Subcutaneous adipose tissue (tissue), 4 donors: ENCODE data around the gene AMBP. TPM values are rescaled to one million over a fixed set of nuclear protein-coding genes. Genes with fewer than 3 reads are reported as not detected.

Experiments used
- total RNA-seq, 4 donors: library from RNA; depleted of rRNA; stranded (reverse); fragments of >200 nt; gene quantifications; one replicate each; pipeline ENCODE4 v1.1.0, GENCODE V29; 2016
- TF ChIP-seq, protein P1 (sequence below): fragments of 450-650 bp; IDR thresholded peaks from one replicate; pipeline ENCODE4 v1.5.1; 2016; ENCODE audit warnings: low read depth, mild to moderate bottlenecking, control low read depth, antibody characterized with exemption, moderate library complexity

Gene AMBP
- total RNA-seq = not detected

DNA sequence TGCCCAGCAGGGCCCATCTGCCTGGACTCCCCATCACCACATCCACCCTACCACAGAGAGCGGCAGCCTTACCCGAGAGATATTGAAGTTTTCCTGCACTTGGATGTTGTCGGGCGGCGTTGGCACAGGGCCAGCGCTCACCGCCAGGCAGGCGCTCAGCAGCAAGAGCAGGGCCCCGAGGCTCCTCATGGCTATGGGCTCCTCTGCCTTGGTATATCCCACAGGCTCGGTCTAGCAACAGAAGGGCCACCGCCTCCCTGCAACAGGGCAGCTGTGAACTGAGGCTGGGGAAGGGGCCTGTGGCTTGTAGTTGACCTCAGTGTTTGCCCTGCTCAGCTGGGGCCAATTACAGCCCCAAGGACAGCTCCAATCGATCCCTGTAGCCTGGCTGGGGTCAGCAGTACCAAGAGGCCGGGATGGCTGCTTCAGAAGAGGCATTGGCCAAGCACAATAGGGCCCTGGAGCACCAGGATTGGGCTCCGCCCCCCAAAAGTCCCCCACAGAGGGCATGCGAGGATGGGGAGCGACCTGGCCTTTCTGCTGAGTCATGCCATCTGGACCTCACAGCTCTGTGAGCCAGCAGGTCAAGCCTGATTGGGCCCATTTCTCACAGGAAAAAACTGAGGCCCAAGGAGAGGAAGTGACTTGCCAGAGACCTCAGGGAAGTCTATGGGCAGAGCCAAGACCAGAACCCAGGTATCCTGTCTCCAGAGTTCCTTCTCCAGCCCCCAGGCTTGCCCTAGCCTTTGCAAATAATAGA lies at the start of gene AMBP:
AMBP (minus strand) TSS at position 280 of the 760 bp plus-strand sequence; CDS start at position 189, 91 bp downstream.
- TF ChIP-seq, protein P1, sequence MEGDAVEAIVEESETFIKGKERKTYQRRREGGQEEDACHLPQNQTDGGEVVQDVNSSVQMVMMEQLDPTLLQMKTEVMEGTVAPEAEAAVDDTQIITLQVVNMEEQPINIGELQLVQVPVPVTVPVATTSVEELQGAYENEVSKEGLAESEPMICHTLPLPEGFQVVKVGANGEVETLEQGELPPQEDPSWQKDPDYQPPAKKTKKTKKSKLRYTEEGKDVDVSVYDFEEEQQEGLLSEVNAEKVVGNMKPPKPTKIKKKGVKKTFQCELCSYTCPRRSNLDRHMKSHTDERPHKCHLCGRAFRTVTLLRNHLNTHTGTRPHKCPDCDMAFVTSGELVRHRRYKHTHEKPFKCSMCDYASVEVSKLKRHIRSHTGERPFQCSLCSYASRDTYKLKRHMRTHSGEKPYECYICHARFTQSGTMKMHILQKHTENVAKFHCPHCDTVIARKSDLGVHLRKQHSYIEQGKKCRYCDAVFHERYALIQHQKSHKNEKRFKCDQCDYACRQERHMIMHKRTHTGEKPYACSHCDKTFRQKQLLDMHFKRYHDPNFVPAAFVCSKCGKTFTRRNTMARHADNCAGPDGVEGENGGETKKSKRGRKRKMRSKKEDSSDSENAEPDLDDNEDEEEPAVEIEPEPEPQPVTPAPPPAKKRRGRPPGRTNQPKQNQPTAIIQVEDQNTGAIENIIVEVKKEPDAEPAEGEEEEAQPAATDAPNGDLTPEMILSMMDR = no peak

DNA sequence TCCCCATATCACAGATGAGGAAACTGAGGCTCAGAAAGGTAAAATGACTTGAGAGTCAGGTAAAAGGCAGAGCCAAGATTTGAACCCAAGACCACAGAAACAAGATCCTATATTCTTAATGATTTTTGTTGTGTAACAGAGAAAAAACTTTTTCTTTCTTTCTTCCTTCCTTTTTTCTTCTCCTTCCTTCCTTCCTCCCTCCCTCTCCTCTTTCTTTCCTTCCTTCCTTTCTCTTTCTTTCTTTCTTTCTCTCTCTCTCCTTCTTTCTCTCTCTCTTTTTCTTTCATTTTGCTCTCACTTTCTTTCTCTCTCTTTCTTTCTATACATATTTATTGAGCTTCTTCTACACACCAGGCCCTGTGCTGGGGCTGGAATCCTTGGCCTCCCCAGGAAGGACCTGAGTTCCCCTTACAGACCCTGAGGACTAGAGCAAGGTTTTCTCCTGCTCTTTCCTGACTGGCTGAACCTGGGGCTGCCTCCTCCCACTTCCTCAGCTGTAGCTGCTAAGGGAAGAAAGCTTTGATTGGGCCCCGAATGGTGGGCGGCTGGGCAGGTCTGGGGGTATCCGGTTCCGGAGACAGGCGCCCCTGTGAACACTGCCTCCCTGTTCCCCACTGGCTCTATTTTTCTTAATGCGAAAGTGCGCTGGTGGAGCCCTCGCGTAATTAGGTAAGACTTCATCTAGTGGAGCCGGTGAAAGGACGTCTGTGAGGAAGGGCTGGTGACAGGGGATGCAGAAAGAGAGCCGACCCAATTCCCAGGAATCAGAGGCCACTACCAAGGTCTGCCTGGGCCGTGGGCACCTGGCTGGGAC lies 48.4 kb upstream of the AMBP start:
- TF ChIP-seq, protein P1 = no peak

DNA sequence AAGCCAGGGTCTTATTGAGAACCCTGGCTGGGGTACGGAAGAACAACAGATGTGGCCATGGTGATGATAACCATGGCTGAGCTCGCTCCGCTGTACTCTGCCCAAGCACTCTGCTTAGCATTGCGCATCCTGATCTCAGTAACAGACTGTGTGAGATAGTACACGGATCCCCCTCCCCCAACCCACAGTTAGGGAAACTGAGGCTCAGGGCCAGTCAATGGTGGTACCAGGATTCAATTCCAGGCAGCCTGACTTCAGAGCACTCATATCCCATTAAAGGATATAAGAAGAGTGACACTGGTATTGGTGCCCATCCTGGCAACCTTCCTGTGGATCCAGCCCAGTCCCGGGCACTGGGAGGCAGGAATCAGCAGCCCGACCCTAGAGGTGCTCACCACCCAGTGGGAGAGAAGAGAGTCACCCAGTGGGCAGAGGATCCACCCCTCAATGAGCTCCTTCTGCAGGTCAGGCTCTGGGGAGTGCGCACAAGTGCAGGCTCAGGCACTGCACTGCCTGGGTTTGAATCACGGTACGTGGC lies 47.4 kb upstream of the AMBP start:
- TF ChIP-seq, protein P1 = no peak

DNA sequence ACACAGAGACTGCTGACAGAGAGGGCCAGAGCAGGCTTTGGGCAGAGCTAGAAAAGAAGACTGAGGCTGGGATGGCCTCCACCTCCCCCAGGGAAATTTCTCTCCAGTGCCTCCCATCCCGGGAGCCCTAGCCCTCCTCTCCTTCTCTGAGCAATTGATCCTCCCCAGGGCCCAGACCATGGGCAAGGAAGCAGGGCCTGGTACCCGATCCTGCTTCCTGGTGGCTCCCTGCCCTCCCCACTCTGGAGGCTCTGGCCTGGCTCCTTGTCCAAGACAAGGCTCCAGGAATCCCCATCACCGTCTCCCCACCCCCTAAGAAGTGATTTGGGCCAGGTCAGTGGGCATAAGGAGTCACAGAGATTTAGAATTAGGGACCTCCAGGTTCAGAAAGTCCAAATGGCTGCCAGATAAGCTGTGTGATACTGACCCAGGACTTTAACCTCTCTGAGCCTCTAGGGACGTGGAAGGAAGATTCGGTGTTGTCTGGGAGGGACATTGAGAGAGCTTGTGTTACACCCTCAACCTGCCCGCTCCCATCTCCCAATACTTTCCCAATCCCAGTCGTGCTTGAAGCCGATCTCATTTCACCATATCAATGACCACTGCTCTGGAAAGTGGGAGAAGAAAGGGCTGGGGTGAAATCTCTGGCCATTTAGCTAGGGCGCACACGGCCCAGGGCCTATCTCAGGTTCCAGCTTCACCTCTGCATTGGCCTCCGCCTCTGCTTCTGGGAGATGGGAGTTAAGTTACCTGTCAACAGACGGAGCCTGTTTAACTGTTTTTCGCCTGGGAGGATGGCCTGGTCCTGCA lies 46.8 kb upstream of the AMBP start:
- TF ChIP-seq, protein P1 = no peak

DNA sequence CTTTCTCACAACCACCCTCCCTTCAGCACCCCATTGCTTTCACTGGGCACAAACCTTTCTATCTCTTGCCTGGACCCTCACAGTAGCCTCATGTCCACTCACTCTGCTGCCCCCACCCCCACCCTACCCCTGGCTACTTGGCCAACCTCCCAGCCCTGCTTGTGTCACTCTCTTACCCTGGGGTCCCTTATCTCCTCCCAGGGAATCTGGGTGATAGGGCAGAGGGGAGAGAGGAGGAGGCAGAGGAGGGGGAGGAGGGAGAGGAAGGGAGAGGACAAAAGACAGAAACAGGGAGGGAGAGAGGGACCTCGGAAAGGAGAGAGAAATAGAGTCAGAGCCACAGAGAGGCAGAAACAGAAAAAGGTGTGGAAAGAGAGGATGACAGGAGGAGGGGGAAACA lies 46.0 kb upstream of the AMBP start:
- TF ChIP-seq, protein P1 = no peak

DNA sequence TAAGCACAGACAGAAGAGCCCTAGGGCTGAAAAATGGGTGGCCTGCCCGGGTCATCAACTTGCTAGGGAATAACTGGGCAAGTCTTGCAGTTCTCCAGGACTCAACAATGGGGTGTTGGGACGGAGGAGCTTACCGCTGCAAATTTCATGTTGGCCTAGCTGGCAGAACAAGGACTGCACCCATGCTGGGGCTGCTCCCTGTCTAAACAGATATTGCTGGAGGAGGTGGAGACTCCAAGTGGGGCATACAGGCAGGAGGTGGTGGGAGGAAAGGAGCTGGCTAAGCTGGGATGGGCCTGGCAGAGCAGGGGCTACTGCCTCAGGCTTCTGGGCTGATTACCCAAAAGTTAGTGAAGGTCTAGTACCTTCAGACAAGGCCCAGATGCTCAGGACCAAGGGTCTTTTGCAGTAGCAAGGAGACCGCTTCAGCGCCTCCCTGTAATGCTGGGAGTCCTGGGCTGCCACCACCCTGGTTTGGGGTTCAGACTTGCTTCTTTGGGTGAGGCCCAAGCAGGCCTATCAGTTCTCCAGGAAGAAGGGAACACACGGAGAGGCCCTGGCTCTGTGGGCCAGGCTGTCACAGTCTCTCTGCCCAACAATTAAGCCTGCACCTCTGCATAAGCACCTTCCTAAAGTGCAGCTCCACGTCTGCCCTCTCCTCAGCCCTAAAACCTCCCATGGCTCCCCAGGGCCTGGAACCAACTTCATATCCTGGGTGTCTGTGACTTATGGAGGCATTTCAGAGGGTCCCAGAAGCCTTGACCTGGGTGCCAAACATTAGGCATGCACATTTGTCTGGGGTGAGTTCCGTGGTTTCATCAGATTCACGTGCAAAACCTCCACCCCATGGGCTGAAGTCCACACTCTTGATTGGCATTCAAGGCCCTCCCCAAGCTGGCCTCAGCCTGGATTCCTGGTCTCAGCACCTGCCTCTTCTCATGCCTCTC lies 45.2 kb upstream of the AMBP start:
- TF ChIP-seq, protein P1 = no peak
